Stimulated activated CD4-positive, alpha-beta T cell treated with anti-CD3 and anti-CD28 coated beads, Interleukin-15, amount 100 ng/mL, for 1 hour (primary cell): ENCODE data around the gene FASTK.

Experiments used
- DNase-seq, 2 donors: peaks; one replicate each; pipeline ENCODE4 v3.0.0-alpha.2; 2020; ENCODE audit warnings: low read depth in 1 of 2, low spot score in 1 of 2

Gene FASTK

DNA sequence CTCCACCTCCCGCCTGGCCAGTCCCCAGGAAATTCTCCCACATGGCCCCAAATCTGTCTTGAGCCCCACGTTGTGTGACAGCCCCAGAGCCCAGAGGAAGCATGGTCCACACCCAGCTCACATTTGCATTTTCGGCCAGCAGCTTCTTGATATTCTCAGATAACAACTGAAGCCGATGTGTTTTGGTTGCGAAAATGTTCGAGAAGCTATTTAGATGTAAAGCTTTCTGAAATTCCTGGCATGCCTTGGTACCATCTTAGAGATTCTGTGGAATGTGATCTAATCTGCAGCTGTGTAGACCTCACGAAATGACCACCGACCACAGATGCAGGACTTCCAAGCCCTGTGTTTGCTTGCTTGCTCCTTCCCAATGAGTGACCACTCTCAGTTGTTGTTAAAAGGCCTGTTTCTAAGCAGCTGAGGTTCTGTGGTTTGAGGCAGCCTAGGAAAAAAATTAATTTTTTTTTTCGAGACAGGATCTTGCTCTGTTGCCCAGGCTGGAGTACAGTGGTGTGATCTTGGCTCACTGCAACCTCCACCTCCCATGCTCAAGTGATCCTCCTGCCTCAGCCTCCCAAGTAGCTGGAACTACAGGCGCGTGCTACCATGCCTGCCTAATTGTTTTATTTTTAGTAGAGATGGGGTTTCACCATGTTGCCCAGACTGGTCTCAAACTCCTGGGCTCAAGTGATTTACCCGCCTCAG is 12.4 kb downstream of the FASTK start:
- no peak for DNase-seq

DNA sequence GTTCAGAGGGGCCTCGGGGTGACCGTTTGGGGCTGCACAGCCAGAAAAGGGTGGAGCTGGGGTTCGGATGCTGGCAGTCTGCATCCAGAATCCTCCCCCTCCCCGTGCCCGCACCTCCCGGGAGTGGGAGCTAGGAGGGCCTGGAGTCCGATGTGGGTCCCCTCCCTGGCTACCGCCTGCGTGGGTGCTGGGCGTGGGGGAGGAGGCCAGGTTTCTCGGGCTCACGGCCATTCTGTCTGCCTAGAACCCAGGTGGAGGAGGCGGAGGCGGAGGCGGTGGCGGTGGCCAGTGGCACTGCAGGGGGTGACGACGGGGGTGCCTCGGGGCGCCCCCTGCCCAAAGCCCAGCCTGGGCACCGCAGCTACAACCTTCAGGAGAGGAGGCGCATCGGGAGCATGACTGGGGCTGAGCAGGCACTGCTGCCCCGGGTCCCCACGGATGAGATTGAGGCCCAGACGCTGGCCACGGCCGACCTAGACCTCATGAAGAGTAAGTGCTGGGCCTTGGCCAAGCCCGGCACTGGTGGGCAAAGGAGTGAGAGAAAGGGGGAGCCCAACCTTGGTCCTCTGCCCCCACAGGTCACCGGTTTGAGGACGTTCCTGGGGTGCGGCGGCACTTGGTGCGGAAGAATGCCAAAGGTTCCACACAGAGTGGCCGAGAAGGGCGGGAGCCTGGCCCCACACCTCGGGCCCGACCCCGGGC is 14.2 kb downstream of the FASTK start:
- DNase-seq: no peak

GRCh38 chr7:151065516-151065915 is 15.1 kb downstream of the FASTK start:
- DNase-seq: no peak

GRCh38 chr7:151064993-151065392 is 15.6 kb downstream of the FASTK start:
- DNase-seq: no peak

DNA sequence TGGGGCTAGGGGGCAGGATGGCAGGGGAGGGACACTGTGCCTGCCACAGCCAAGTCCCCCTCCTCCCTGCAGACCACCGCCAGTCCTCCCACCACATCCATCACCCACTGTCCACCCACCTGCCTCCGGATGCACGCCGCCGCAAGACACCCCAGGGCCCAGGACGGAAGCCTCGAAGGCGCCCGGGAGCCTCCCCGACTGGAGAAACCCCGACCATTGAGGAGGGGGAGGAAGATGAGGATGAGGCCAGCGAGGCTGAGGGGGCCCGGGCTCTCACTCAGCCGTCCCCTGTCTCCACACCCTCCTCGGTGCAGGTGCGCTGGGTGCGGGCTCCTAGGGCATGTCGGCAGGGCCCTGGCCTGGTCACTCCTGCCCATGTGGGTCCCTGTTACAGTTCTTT is 16.2 kb downstream of the FASTK start:
- no peak for DNase-seq

- no peak for DNase-seq
Measured at GRCh38 chr7:151063212-151063561, 17.4 kb downstream of the FASTK start.

DNA sequence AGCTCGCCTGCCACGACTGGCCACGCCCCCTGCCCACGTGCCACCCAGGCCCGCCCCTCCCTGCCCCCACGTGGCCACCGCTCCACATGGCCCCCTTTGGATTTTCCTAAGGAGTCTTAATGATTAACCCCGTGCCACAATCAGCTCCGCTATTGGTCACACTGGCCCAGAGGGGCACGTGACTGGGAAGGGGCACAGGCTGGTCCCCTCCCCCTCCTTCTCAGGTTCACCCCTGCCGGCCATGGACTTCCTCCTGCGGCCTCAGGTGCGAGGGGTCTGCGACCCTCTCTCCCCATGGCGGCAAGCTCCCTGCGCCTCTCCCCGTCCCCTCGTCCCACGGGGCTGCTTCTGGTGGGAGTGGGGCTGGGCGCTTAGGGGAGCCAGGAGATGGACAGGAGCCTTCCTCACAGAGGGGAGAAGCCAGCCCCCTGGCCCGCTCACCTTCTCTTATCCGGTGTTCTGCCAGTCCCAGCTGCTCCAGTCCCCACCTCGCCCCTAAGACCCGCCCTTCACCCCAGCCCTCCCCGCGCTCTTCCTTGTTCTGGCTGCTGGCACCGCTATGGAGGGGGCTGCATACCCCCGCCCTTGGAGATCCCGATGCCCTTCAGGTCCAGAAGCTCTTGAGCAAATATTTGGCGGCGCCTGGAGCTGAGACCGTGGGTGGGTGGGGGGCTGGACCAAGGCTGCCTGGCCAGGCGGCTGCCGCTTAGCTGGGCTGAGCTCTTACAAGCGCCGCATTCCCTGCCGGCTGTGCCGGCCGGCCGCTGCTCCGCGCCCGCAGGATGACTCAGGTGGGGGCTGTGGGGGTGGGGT is 18.0 kb downstream of the FASTK start:
- DNase-seq: no peak

DNA sequence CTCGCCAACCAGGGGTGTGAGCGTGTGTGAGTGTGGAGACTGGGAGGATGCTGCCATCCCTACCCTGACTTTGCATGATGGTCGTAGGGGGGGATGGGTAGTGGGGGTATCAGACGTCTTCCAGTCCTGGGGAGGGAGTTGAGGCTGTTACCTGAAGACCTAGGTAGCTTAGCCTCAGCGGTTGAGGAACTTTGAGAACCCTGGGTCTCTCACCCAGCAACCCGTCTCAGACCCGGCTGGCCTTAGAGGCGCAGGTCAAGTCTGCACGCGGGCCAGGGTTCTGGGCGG is 18.6 kb downstream of the FASTK start:
- DNase-seq: no peak

GRCh38 chr7:151061213-151062110 is 19.1 kb downstream of the FASTK start:
- no peak for DNase-seq

DNA sequence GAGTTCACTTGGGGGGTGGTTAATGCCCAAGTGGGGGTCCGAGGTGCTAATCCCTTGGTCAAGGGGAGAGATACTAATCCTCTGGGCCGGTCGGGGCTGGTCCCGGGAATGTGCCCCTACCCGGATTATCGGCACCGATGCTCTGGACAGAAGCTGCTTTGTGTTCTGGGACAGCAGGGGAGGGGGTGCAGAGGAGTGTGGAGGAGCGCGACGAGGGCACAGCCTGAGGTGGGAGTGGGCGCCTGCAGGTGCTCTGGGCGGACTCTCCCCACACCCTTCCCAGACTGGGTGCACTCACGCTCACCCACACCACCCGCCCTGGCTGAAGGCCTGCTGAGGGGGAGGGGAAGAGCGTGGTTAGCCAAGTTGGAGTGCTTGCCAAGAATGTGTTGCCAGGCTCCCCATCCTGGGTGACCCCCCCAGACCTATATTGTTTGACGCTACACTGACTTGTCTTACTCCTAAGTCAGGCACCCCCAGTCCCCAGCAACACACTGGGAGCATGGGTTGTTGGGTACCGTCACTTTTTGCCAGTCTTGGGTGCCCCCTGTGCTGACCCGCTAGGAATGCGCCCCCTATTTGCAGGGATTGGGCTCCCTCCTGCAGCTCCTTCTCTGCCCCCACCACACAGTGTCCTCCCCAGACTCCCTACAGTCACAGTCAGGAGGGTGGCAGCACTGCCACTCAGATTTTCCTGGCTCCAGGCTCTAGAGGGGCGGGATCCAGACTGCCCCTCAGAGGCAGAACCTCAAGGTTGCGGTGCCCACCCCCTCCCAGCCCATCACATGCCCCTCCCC is 20.0 kb downstream of the FASTK start:
- no peak for DNase-seq

GRCh38 chr7:151060113-151060415 is 20.5 kb downstream of the FASTK start:
- DNase-seq: no peak

- peak; percentile 51 to 64 for DNase-seq
Measured at GRCh38 chr7:151059367-151060112, 21.1 kb downstream of the FASTK start, which contains the start of gene SLC4A2. Gene SLC4A2, plus strand, starts transcription at chr7:151059589. Its CDS starts 2,399 bp downstream, at chr7:151061988.

DNA sequence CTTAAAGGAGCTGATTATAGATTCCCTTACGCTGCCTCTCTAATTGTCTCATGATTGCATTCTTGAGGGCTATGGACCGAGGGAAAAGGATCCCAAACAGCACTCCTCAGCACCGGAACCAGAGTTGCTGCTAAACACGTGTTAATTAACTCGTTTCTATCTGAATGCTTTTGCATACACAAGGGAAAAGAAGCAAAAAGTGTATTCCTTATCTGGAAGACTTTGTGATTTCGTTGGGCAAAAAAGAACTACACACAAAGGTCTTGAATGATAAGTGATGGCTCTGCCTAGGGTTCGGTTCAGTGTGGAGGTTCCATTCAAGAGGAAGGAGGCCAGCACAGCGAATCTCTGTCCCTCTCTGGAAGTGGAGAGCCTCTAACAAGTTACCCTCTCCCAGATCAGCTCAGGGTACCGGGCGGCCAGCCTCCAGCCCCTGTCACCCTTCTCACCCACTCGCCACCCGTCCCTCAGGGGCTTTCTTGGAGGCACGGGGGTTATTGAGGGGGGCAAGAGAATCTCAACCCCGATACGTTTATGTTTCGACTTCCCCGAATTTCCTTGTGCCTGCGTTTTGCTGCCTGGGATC is 21.7 kb downstream of the FASTK start:
- no peak for DNase-seq

- peak; percentile 92 to 93 for DNase-seq
Measured at GRCh38 chr7:151057989-151058780, 22.4 kb downstream of the FASTK start.

GRCh38 chr7:151057506-151057988 is 23.1 kb downstream of the FASTK start, which contains the start of gene CDK5:
Gene CDK5, minus strand, starts transcription at chr7:151057897. Its CDS starts 49 bp downstream, at chr7:151057848.
- no peak for DNase-seq

- DNase-seq: no peak
Measured at GRCh38 chr7:151056666-151057505, 23.7 kb downstream of the FASTK start.

- DNase-seq: no peak
Measured at GRCh38 chr7:151056283-151056665, 24.3 kb downstream of the FASTK start.

GRCh38 chr7:151053751-151054150 is 26.9 kb downstream of the FASTK start:
- no peak for DNase-seq
